GM21723 (cell line): Measurements from ENCODE around the gene ANKRD36C.
"Not testable (repeated sequence)": the region's sequence is repeated elsewhere in the genome, so short reads cannot be mapped to it uniquely, and the experiment has no call there.

Source experiments
- ATAC-seq: cut with Tn5 transposase; IDR thresholded peaks from one replicate; pipeline ENCODE4 v1.9.1; 2021; ENCODE audit warnings: mild to moderate bottlenecking, moderate library complexity; ENCODE audit not compliant: unreplicated experiment

Gene ANKRD36C

DNA sequence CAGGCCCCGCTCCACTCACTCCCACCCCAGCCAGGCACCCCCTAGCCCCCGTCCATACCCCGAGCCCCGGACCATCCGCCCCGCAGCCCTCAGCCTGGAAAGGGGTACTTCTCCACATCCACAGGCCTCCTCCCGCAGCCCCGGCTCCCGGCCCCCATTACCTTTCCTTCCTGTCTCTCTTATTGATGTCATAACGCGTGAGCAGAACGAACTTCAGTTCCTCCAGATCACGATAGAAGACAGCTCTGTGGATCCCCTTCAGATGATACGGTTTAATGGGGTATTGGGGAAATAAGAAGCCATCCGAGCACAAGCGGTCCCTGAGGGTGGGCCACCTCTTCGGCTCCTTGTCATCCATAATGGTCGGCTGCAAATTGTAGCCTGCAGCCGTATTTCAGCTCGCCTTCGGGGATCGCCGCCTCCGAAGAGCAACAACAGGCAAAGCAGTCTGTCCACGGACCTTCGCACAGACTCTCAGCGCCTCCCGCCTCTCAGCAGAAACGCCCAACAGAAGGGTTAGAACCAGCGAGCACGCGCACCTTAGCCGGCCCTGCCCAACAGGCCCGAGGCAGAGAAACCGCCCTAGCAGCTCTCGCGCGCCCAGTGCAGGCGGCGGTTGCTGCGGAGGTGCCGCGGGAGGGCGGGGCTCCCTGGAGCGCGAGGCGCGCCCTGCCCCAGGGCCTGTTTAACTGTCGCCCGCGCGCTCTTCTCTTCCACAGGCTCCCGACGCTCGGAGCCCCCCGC lies at the start of gene ANKRD36C:
ANKRD36C (minus strand) TSS at position 474 of the 744 bp plus-strand sequence; CDS start at position 358, 116 bp downstream.
- peak; percentile 95 for ATAC-seq

DNA sequence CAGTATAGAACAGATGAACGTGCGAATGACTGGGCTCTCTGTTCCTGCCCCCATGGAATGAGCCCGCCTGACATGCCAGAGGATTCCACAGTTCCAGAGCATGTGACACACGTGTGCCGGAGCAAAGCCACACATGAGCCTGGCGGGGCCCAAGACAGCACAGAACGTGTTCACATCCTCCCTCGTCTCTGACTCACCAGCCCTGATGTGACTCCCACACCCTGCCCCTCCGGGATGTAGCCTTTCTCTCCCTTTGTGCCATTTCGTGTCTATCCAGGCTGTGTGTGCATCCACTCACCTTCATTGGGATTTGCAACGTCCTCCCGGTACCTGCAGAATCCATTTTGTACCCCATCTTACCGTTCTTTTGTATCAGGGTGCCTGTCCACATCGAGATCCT lies 43.9 kb upstream of the ANKRD36C start:
- ATAC-seq = not testable (repeated sequence)

GRCh38 chr2:96034792-96035191 lies 43.2 kb upstream of the ANKRD36C start, which contains the start of gene GPAT2:
GPAT2 (minus strand) TSS chr2:96034916; CDS start chr2:96032359, 2,557 bp downstream.
- ATAC-seq = not testable (repeated sequence)

GRCh38 chr2:96033997-96034396 lies 42.4 kb upstream of the ANKRD36C start:
- not testable (repeated sequence) for ATAC-seq

- ATAC-seq = not testable (repeated sequence)
Observed at GRCh38 chr2:96027725-96028325, 36.2 kb upstream of the ANKRD36C start.

DNA sequence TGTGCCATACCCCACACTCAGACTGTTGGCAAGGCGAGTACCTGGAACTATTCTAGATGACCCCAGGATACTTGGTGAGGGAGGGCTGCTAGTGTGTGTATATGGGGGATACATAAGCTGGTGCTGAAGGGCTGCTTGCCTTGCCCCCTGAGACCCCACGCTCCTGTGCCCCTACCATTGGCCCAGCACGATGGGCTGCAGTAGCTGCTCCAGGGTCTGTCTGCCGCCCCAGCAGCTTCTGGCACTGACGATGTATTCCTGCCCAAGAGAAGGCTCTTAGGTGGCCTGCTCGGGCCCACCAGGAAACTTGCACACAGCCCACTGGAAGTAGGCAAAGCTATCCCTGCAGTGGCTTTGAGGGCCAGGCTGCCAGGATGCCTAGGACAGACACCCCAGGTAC lies 34.1 kb upstream of the ANKRD36C start:
- ATAC-seq = not testable (repeated sequence)

GRCh38 chr2:96025194-96025492 lies 33.5 kb upstream of the ANKRD36C start:
- ATAC-seq = no peak

GRCh38 chr2:96024336-96025193 lies 32.9 kb upstream of the ANKRD36C start:
- no peak for ATAC-seq

- ATAC-seq = not testable (repeated sequence)
Observed at GRCh38 chr2:96023701-96024100, 32.1 kb upstream of the ANKRD36C start.

DNA sequence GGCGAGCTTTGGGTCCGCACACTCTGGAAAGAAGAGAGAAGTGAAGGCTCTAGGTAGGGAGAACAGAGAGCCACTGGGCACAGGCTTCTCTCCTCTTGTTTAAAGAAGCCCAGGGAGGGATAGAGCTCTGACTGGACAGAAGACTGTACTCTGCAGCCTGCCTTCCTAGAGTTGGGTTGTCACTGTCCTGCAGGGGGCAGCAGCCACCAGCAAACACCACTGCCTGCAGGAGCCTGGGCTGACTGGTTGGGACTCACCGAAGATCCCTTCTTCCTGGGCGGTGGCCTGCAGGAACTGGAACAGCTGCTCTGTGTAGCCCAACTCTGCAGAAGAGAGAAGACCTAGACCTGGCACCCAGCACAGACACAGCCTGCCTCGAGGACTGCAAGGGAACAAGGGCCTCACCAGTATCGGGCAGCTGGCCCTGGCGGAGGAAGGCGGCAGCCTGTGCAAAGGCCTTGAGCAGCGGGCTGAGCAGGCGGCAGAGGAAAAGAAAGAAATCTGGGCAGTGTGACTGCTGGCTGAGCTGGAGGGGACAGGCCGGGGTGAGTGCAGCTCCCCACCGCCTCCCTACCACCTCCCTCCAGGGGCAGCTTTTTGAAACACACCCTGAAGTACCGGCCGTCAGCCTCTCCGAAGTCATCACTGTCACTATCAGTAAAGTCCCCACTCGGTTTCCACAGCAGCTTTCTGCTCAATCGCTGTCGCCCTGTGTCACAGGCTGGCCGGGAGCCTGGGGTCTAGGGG lies 31.2 kb upstream of the ANKRD36C start:
- ATAC-seq = peak; percentile 78

- not testable (repeated sequence) for ATAC-seq
Observed at GRCh38 chr2:96022126-96022525, 30.5 kb upstream of the ANKRD36C start.

GRCh38 chr2:96021142-96021541 lies 29.5 kb upstream of the ANKRD36C start:
- ATAC-seq = not testable (repeated sequence)

DNA sequence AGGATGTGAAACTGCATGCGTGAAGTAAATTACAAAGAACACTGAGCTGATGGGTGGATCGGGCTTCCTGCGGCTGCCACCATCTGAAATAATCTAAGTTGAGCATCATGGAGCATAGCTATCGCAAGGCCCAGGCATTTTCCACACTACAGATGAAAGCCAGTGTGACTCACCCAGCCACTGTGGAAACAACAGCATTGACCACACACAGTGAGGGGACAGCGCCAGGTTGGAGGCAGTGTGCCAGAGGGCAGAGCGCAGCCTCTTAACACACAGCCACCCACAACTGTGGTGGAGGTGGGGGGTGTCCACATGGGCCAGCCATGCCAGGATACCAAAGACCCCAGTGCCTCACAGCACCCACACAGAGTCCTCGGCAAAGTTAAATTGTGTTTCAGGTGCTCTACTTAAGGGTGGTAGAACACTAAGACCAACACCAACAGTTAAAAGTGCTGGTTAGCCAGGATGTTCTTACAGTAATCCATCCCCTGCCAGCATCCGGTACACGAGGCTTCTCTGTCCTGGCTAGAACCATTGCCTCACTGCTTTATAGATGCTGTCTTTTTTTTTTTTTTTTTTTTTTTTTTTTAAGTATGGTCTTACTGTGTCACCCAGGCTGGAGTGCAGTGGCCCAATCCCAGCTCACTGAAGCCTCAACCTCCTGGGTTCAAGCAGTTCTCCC lies 28.4 kb upstream of the ANKRD36C start:
- ATAC-seq = not testable (repeated sequence)

- ATAC-seq = not testable (repeated sequence)
Observed at GRCh38 chr2:96016321-96016720, 24.7 kb upstream of the ANKRD36C start.

DNA sequence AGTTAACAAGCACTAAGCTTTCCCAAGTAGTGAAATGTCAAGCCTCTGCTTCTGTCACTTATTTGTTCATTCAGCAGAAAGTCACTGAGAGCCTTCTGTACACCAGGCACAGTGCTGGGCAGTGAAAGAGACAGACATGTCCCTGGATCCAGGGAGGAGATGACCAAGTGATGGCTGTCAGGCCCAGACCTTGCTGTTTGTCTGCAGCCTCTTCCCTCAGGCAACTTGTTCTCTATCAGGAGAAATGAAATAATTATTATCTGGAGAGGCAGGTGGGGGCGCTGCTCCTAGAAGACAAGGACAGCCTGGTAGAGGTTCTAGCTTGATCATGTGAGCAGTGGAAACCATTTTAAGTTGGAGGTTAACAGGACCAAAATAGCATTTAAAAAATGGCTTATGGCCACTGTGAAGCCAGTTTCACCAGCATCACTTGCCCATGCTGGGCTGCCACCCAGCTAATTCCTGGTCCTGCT lies 21.2 kb upstream of the ANKRD36C start:
- ATAC-seq = not testable (repeated sequence)

GRCh38 chr2:96012086-96012791 lies 20.6 kb upstream of the ANKRD36C start:
- not testable (repeated sequence) for ATAC-seq

GRCh38 chr2:96011129-96011455 lies 19.5 kb upstream of the ANKRD36C start:
- peak; percentile 23 for ATAC-seq

DNA sequence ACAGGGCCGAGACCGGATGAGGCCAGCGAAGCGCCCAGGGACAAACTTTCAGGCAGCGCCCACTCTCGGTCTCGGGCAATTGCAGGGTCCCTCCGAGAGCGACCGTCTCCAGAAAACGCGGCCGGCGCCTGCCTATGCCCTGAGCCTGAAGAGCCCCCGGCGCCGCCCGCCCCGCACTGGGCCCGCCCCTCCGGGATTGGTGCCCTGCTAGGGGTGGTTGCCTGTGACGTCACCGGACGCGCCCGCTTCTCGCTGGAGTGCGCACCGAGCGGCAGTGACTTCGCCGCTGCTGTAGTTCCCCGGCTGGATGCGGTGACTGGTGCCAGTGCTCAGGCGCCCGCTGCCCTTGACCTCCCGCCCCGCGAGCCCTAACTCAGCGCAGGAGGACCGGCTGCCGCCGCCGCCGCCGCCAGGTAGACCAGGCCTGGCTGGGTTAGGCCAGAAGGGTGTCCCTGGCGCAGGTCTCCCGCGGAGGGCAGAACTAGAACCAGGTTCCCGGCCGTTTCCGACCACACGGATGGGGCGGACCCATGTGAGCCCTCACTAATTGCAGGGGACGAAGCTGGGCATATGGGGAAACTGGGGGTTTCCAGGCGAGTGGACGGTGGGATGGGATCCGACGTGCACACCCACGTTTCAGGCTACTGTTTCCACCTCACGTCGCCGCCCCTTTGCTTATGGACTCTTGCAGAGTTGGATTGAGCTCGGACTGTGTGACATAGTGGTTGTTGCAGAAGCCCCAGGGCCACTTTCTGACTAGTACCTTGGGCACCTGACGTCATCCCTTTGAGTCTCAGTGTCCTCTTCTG lies 18.9 kb upstream of the ANKRD36C start:
- ATAC-seq = peak; percentile 99

GRCh38 chr2:96009833-96010232 lies 18.2 kb upstream of the ANKRD36C start:
- peak; percentile 6 for ATAC-seq
